SKM-1 (cell line): Measurements from ENCODE around the gene PTDSS2.

Experiments used
- DNase-seq: peaks from one replicate; lab custom pipeline; 2025; ENCODE audit not compliant: unreplicated experiment; lab: John Stamatoyannopoulos, UW

The PTDSS2 gene

DNA sequence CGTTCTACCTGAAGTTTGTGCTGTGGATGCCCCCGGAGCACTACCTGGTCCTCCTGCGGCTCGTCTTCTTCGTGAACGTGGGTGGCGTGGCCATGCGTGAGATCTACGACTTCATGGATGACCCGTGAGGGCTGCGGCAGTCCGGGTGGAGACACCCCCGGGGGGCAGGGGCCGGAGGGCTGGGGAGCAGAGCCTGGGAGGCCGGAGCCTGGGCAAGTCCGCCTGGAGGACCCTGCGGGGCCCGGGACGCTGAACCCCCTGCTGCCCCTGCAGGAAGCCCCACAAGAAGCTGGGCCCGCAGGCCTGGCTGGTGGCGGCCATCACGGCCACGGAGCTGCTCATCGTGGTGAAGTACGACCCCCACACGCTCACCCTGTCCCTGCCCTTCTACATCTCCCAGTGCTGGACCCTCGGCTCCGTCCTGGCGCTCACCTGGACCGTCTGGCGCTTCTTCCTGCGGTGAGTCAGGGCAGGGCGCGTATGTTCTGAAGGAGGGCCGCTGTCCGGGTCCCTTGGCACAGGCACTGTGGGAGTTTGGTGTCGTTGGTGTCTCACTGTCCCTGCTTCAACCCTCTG lies 39.6 kb downstream of the PTDSS2 start:
- no peak for DNase-seq

DNA sequence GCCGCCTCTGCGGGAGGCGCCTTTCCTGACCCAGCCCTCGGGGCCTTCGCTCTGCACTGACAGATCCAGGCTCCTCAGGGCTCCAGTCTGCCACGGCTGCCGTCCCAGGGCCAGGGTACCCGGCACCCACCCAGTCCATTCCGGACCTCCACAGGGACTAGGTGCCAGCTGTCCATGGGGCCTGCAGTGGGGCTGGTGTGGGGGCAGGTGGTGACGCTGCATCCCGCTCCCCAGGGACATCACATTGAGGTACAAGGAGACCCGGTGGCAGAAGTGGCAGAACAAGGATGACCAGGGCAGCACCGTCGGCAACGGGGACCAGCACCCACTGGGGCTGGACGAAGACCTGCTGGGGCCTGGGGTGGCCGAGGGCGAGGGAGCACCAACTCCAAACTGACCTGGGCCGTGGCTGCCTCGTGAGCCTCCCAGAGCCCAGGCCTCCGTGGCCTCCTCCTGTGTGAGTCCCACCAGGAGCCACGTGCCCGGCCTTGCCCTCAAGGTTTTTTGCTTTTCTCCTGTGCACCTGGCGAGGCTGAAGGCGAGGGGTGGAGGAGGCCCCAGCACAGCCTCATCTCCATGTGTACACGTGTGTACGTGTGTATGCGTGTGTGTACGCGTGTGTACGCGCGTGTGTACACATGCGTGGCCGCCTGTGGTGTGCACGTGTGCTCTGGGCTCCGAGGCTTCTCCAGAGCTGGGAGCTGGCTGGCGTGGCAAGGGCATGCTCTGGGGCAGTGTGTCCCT lies 40.3 kb downstream of the PTDSS2 start:
- no peak for DNase-seq

DNA sequence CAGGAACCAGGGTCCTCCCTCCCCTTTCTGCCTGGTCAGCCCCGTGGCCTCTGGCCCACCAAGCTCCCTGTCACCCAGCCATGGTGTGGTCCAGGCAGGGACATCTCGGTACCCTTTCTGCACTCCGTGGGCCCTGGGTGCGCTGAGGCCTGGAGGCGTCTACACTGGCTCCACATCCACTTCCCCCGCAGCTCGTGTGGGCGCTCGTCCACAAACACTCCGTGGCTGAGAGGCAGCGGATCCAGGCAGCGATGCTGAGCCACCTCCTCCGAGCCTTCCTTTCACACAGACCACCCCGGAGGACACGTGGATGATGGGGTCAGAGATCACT lies 40.8 kb downstream of the PTDSS2 start:
- DNase-seq: no peak

DNA sequence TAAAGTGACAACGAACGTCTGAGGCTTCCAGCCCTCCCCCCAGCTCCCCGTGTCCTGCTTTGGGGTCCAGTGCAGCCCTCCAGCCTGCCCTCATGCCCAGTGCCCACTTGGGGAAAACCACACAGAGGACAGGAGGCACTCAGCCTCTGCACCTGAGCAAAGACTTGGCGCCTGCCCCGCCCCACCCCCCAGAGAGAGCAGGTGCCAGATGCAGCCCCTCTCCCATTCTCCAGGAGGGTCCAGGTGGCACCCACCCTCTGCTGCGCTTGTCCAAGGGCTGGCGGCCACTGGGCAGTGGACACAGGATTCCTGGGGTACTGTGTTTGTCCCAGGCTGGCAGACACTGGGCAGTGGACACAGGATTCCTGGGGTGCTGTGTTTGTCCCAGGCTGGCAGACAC lies 41.3 kb downstream of the PTDSS2 start:
- no peak for DNase-seq

DNA sequence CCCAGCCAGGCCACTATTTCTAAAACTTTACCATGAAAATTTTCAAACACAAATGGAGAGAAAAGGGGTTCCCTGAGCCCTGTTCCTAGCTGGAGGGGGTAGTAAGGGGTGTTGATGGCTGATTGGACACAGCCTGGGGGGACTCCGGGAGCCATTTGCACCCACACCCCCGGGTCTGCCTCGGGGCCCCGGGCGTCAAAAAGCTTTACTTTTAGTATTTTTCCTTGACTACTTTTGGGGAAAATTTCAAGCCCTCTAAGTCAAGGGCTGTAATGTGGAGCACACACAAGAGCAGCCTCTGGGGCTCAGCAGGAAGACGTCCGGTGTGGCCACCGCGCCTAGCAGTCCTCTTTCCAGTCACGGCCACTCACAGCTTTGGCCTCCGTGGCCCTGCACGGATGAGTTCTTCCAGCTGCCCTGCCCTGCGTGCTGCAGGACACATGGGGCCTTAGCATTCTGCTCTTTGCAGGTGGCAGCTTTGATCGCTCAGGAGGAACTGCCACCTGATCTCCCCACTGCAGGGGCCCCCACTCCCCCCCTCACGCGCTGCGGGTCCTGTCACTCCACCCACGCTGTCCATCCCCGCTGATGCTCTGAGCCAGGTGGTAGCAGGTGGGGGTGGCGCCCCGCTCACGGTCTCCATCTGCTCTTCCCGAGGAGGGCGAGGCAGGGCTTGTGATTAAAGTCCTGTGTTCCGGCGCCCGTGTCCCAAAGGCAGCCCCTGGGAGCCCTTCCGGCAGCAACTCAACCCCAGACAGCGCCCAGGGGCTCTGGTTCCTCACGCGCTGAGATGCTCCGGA lies 42.5 kb downstream of the PTDSS2 start:
- DNase-seq: no peak

DNA sequence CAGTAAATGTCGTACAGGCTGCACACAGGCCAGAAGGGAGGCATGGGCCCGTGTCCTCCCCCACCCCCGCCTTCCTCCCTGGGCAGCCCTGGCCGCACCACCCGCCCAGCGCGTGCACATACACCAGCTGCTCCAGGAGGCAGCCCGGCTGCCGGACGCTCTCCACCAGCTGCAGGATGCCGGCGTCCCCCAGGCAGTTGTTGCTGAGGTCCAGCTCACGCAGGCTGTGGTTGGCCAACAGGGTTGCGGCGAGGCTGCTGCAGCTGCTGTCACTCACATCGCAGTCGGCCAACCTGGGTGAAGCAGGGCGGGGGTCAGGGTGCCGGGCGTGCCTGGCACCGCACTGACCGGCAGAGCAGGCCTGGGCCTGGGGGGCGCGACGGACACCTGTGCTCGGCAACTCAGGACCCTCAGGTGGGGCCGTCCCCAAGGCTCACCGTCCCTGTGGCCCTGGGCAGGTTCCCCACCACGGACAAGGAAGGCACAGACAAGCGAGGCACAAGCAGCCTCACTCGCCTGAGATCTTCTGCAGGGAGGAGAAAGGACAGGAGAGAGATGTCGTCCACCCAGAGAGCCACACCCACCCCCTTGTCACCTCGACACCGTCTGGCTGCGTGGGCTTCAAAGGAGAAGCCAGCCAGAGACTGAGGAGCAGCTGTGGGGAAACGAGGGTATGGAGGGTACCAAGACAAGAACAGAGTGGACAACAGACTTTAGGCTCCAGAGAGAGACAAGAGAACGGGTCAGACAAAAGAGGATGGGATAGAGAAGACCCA lies 44.9 kb downstream of the PTDSS2 start:
- no peak for DNase-seq

DNA sequence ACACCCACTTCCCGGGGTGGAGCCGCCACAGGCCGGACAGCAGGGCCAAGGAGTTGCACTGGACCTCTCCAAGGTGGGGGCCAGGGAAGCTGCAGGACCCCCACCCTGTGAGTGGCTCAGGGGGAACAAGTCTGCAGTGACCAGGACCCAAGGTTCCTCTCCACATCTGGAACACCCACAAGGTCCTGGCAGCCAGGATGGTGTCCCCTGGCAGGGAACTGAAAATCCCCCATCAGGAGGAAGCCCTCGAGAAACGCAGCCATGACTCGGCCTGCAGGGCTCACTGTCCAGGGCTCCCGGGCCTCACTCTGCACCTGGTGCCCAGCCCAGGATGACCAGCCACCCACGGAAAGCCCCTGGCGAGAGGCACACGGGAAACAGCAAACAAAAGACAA lies 45.5 kb downstream of the PTDSS2 start:
- no peak for DNase-seq

DNA sequence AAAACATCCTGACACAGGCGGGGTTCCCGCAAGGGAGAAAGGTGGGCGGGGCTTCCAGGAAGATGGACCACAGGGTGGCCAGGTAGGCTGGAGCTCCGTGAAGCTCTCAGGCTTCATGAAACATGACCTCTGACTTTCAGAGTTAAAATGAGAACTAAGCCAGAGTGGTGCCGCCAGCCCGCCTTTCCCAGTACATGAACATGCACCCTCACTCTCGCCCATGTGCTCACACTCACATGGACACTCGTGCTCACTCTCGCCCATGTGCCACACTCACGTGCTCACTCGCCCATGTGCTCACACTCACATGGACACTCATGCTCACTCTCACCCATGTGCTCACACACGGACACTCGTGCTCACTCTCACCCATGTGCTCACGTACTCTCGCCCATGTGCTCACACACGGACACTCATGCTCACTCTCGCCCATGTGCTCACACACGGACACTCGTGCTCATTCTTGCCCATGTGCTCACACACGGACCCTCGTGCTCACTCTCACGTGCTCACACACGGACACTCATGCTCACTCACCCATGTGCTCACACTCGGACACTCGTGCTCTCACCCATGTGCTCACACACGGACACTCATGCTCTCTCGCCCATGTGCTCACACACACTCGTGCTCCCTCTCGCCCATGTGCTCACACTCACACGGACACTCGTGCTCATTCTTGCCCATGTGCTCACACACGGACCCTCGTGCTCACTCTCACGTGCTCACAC lies 46.9 kb downstream of the PTDSS2 start:
- no peak for DNase-seq

DNA sequence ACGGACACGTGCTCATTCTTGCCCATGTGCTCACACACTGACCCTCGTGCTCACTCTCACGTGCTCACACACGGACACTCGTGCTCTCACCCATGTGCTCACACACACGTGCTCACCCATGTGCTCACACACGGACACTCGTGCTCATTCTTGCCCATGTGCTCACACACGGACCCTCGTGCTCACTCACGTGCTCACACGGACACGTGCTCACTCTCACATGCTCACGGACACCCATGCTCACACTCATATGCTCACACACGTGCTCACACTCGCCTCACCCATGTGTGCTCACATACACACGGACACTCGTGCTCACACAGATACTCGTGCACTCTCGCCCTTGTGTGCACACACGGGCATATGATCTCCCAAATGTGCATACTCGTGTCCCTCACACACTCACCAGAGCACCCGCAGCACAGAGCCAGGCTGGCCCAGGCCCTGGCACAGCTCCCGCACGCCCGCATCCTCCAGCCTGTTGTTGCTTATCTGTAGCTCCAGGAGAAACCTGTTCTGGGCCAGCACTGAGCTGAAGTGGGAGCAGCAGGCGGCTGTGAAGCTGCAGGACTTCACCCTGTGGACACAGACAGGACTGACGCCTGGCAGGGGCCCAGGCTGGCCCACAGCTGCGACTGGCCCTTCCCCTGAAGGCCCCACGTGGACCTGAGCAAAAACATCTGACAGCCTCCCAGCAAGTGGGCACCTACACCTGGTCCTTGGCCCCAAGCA lies 47.7 kb downstream of the PTDSS2 start:
- DNase-seq: no peak

DNA sequence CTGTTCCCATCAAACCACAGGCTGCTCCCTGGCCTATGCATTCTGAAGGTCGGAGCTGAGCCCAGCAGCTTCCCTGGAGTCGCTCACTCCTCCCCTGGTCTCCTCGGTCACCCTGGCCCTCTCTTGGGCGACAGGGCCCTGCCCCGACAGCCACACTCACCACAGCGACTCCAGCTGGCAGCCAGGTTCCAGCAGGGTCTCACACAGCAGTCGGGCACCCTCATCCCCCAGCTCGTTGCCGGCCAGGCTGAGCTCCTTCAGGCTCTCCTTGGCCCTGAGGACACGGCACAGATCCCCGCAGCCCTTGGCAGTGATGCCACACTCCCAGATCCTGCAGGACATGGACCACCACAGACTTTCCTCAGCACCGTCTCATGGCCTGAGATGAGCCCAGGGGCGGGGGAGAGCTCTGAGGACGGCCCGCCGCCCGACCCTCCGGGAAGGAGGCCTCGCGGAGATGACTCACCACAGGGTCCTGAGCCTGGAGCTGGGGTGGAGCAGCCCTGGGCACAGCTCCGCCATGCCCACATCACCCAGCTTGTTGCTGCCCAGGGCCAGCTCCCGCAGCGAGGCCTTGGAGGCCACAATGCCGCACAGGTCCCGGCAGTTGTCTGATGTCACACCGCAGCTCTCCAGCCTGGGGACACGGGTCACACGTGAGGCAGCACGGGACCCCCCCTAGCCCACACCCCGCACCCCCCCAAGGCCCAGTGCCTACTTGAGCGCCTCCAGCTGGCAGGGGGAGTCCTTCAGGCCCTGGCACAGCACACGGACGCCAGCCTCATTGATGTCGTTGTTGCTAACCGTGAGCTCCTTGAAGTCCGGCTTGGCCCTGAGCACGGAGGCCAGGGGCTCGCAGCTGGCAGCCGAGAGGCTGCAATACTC lies 48.5 kb downstream of the PTDSS2 start:
- no peak for DNase-seq

DNA sequence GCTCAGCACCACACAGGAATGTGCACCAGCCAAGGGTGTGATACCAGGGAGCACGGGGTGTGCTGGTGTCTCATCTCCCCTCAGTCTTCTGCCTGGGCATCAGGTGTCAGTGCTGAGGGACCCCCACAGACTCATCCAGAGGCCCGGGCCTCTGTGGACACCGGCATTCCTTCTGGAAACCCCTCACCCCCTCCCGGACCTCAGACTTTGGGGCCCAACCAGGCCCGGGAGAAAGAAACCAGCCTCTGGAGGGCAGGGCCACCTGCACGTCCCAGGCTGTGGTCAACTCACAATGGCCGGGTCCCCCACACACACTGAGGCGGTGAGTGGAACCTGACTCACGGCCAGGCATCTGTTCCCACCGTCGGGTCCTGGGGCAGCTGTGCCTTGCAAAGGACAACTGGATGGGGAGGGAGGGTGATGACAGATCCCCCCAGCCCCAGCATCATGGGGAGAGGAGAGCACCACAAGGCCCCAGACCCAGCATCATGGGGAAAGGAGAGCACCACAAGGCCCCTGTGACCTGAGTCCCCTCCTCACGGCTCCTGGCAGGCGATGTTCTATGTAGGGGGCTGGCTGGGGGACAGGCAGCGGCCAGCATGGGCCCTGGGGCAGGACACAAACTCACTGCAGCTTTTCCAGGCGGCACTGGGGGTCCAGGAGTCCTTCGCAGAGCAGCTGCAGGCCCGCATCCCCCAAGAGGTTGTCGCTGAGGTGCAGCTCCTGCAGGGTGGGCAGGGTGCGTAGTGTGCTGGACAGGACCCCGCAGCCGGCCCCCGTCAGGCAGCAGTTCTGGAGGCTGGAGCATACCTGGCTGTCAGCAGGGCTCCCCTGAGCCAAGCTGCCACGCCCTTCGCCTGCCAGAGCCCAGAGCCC lies 49.4 kb downstream of the PTDSS2 start:
- DNase-seq: no peak

DNA sequence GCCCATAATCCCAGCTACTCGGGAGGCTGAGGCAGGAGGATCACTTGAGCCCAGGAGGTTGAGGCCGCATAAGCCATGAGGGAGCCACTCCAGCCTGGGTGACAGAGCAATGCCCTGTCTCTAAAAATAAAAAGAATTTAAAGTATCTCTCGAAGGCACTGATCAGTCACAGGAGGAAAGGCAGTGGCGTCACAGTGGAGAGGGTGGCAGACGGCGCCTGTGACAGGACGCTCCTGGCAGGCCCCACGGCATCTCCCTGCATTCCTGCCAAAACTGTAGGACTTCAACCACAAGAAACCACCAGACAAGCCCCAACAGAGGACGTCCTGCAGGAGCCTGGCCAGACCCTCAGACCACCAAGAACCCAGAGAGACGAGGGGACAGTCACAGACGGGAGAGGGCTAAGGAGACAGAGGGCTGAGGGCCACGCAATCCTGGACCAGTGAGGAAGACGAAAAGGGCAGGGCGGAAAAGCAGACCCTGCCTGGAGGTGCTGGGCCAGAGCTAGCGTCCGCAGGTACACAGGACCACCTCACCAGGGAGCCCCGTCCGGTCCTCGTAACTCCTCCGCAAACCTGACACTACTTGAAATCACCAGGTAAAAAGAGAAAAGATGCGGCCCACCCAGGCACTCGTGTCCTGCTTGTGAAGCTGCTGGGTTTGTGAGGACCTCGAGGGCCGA lies 51.1 kb downstream of the PTDSS2 start:
- DNase-seq: no peak

DNA sequence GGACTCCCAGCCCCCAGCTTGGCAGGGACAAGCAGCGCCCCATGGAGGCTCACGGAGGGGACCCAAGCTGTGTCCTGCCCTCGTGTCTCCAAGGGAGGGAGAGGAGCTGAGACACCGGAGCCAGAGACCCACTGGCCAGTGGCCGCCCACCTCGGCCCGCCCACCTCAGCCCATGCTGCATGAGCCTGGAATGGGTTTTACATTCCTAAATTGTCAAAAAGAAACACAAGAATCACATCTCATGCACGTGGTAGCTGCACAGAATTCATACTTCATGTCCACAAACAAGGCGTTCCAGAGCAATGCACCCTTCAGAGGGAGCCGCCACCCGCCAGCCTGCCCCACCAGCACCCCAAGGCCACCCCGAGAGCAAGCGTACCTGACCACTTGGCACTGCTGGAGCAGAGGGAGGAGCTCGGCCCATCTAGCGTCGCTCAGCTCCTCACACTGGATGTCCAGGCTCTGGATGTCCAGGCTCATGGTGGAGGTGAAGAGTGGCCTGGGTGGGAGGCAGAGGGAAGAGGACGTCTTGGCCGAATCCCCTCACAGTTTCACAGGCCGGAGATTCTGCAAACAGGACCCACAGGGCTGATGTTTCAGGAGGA lies 51.7 kb downstream of the PTDSS2 start:
- DNase-seq: no peak

DNA sequence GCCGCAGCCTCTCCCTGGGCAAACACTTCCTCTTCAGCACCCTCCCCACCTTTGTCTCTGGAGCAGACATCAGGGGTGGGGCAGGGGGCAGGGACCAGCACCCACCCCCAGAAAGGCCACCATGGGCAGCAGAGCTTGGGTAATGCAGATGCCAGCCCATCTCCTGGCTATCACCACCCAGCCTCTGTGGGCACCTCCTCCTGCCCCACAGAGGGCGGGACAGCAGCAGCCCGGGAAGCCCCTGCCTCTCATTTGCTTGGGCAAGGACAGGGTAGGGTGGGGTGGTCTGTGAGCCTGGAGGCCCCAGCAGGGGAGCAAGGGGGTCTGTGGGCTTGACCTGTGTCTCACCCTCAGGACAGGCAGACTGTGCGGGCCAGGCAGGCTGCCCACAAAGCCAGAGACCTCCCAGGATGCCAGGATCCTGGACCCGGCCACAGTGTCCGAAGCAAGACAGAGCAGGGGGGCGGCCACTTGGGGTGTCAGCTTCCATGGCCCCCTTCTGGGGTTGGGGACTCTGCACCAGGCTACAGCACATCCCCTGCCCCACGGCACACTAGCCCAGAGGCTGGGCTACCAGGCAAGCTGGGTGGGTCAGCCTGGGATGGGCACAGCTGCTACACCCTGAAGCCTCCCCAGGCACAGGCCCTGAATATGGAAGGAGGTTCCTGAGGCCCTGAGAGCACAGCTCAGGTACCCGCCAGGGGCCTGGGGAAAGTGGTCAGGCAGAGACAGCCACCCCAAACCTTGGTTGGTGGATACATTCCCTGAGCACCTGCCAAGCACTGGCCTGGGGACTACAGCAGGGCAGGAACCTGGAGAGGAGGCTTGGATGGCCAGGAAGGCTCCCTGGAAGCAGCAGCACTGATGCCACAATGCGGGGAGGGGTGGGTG lies 52.5 kb downstream of the PTDSS2 start:
- DNase-seq: no peak

DNA sequence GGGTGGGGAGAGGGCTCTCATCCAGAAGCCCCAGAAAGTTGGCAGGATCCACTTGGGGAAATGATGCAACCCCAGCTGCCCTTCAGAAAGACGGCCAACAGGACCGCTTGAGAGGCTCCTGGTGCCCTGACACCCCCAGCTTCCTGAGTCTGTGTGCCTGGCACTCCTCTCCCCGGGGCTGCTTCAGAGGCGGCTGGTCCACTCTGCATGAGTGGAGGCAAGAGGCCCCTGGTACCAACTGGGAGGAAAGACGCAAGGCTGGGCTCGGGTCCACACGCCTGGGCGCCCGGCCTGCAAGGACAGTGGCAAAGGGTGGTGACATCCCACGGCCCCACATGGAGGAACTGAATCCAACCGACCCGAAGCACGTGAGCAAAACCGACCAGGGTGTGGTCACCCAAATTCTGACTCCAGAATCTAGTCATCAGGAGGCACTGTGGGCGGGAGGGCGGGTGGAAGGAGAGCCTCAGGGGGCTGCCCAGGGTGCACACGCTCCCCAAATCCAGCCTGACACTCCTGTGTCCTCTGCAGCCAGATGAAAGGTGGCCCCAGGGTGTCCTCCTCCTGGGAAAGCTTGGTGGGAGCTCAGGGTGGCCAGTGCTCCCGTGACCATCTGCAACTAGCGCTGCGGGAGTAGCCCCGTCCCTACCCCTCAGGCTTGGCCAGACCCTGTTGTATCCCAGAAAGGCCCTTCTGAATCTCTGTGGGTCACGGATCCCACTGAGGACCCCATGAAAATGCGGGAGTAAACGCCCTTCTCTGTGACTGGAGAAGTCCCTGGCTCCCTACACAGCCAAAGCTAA lies 53.3 kb downstream of the PTDSS2 start:
- DNase-seq: peak; percentile 41
